SK-N-SH treated with all-trans-retinoic acid at 6 μM for 48 hours (cell line): ENCODE data around the gene DLG2.

Experiments
- ARNTL ChIP-seq: fragments of 450-650 bp; formaldehyde crosslinking; IDR thresholded peaks from 2 replicates; pipeline ENCODE4 v1.5.0; 2020; ENCODE audit warnings: low read depth, mild to moderate bottlenecking, moderate library complexity, borderline replicate concordance
- CSDC2 ChIP-seq: fragments of 250-450 bp; sonication (Bioruptor Pico); IDR thresholded peaks from 2 replicates; pipeline ENCODE4 v1.5.0; 2020; ENCODE audit warnings: mild to moderate bottlenecking, moderate library complexity
- ESRRG ChIP-seq: fragments of 250-450 bp; sonication (Bioruptor Pico); IDR thresholded peaks from 2 replicates; pipeline ENCODE4 v1.6.1; 2021; ENCODE audit warnings: mild to moderate bottlenecking
- GLIS3 ChIP-seq: fragments of 250-450 bp; sonication (Bioruptor Pico); IDR thresholded peaks from 2 replicates; pipeline ENCODE4 v1.5.0; 2020; ENCODE audit warnings: mild to moderate bottlenecking, moderate library complexity
- ZFP3 ChIP-seq: fragments of 250-450 bp; sonication (Bioruptor Pico); IDR thresholded peaks from 2 replicates; pipeline ENCODE4 v1.5.0; 2020; ENCODE audit warnings: mild to moderate bottlenecking, moderate library complexity
- ZFP30 ChIP-seq: fragments of 450-650 bp; formaldehyde crosslinking; IDR thresholded peaks from 2 replicates; pipeline ENCODE4 v1.5.0; 2022; ENCODE audit warnings: mild to moderate bottlenecking, moderate library complexity
- ZNF8 ChIP-seq: fragments of 450-650 bp; formaldehyde crosslinking; IDR thresholded peaks from 2 replicates; pipeline ENCODE4 v1.5.0; 2020; ENCODE audit warnings: mild to moderate bottlenecking, moderate library complexity
- TF ChIP-seq, protein P1 (sequence below): fragments of 250-450 bp; sonication (Bioruptor Pico); IDR thresholded peaks from 2 replicates; pipeline ENCODE4 v1.5.0; 2020; ENCODE audit warnings: mild to moderate bottlenecking, moderate library complexity
- TF ChIP-seq, protein P2 (sequence below): fragments of 250-450 bp; sonication (Bioruptor Pico); IDR thresholded peaks from 2 replicates; pipeline ENCODE4 v1.8.0; 2020; ENCODE audit warnings: mild to moderate bottlenecking, moderate library complexity, borderline replicate concordance
- TF ChIP-seq, protein P3 (sequence below): fragments of 250-450 bp; sonication (Bioruptor Pico); IDR thresholded peaks from 2 replicates; pipeline ENCODE4 v1.8.0; 2021; ENCODE audit warnings: low read depth, mild to moderate bottlenecking, moderate library complexity, borderline replicate concordance

DNA sequence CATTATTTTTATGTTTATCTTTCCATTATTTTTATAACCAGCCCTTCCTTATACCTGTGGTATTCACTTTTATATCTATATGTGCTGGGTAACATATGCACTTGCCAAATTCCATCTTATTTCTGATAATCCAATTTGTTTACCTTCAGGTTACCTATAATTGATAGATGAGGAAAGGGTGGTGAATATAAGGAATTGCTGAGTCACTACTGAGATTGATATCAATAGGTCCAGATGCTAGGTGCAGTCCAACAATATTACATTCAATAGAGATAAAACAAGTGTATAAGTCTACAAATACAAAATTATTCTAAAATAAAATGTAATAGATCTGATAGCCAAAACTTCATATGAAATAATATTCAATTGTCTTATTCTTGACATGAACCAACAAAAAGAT is 1582.0 kb downstream of the DLG2 start:
- no peak for TF ChIP-seq ZFP3 (CRISPR knock-in tag)
- TF ChIP-seq CSDC2 (CRISPR knock-in tag), result no peak
- TF ChIP-seq ZNF8 (CRISPR knock-in tag), result no peak
- TF ChIP-seq, protein P1, sequence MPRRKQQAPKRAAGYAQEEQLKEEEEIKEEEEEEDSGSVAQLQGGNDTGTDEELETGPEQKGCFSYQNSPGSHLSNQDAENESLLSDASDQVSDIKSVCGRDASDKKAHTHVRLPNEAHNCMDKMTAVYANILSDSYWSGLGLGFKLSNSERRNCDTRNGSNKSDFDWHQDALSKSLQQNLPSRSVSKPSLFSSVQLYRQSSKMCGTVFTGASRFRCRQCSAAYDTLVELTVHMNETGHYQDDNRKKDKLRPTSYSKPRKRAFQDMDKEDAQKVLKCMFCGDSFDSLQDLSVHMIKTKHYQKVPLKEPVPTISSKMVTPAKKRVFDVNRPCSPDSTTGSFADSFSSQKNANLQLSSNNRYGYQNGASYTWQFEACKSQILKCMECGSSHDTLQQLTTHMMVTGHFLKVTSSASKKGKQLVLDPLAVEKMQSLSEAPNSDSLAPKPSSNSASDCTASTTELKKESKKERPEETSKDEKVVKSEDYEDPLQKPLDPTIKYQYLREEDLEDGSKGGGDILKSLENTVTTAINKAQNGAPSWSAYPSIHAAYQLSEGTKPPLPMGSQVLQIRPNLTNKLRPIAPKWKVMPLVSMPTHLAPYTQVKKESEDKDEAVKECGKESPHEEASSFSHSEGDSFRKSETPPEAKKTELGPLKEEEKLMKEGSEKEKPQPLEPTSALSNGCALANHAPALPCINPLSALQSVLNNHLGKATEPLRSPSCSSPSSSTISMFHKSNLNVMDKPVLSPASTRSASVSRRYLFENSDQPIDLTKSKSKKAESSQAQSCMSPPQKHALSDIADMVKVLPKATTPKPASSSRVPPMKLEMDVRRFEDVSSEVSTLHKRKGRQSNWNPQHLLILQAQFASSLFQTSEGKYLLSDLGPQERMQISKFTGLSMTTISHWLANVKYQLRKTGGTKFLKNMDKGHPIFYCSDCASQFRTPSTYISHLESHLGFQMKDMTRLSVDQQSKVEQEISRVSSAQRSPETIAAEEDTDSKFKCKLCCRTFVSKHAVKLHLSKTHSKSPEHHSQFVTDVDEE (CRISPR knock-in tag), result no peak
- TF ChIP-seq, protein P2, sequence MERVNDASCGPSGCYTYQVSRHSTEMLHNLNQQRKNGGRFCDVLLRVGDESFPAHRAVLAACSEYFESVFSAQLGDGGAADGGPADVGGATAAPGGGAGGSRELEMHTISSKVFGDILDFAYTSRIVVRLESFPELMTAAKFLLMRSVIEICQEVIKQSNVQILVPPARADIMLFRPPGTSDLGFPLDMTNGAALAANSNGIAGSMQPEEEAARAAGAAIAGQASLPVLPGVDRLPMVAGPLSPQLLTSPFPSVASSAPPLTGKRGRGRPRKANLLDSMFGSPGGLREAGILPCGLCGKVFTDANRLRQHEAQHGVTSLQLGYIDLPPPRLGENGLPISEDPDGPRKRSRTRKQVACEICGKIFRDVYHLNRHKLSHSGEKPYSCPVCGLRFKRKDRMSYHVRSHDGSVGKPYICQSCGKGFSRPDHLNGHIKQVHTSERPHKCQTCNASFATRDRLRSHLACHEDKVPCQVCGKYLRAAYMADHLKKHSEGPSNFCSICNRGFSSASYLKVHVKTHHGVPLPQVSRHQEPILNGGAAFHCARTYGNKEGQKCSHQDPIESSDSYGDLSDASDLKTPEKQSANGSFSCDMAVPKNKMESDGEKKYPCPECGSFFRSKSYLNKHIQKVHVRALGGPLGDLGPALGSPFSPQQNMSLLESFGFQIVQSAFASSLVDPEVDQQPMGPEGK (CRISPR knock-in tag), result no peak
- no peak for TF ChIP-seq GLIS3 (CRISPR knock-in tag)
- TF ChIP-seq, protein P3, sequence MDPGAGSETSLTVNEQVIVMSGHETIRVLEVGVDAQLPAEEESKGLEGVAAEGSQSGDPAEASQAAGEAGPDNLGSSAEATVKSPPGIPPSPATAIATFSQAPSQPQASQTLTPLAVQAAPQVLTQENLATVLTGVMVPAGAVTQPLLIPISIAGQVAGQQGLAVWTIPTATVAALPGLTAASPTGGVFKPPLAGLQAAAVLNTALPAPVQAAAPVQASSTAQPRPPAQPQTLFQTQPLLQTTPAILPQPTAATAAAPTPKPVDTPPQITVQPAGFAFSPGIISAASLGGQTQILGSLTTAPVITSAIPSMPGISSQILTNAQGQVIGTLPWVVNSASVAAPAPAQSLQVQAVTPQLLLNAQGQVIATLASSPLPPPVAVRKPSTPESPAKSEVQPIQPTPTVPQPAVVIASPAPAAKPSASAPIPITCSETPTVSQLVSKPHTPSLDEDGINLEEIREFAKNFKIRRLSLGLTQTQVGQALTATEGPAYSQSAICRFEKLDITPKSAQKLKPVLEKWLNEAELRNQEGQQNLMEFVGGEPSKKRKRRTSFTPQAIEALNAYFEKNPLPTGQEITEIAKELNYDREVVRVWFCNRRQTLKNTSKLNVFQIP (CRISPR knock-in tag), result no peak
- no peak for TF ChIP-seq ESRRG (CRISPR knock-in tag)
- no peak for TF ChIP-seq ZFP30 (CRISPR knock-in tag)
- TF ChIP-seq ARNTL (CRISPR knock-in tag), result no peak
